ENCODE data around the gene CD34.

DNA sequence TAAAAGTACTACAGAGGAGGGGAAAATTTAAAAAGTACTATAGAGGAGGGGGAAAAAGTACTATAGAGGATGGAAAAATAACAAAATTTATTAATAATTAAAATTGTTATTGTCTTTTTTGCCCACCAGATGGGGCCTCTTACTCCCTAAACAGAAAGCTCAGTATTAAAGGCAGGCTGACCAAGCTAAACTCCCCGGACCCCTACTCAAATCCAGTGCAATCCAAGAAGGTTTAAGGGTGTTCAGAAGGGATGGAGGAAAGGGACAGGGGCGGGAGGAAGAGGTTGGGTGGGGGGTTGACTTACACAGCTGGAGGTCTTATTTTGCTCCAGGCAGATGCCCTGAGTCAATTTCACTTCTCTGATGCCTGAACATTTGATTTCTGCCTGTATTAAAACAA, 13.7 kb downstream of the CD34 start:
- TF ChIP-seq ISL1 (CRISPR knock-in tag; IDR thresholded peaks at IDR 0.05) = no peak
- TF ChIP-seq, protein P1, sequence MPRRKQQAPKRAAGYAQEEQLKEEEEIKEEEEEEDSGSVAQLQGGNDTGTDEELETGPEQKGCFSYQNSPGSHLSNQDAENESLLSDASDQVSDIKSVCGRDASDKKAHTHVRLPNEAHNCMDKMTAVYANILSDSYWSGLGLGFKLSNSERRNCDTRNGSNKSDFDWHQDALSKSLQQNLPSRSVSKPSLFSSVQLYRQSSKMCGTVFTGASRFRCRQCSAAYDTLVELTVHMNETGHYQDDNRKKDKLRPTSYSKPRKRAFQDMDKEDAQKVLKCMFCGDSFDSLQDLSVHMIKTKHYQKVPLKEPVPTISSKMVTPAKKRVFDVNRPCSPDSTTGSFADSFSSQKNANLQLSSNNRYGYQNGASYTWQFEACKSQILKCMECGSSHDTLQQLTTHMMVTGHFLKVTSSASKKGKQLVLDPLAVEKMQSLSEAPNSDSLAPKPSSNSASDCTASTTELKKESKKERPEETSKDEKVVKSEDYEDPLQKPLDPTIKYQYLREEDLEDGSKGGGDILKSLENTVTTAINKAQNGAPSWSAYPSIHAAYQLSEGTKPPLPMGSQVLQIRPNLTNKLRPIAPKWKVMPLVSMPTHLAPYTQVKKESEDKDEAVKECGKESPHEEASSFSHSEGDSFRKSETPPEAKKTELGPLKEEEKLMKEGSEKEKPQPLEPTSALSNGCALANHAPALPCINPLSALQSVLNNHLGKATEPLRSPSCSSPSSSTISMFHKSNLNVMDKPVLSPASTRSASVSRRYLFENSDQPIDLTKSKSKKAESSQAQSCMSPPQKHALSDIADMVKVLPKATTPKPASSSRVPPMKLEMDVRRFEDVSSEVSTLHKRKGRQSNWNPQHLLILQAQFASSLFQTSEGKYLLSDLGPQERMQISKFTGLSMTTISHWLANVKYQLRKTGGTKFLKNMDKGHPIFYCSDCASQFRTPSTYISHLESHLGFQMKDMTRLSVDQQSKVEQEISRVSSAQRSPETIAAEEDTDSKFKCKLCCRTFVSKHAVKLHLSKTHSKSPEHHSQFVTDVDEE (CRISPR knock-in tag; IDR thresholded peaks at IDR 0.05) = no peak

Data from SK-N-SH treated with all-trans-retinoic acid at 6 μM for 48 hours (cell line).